Measurements from ENCODE around the gene RHBDD2. TPM values are rescaled to one million over a fixed set of nuclear protein-coding genes. Genes with fewer than 3 reads are reported as not detected.
"Not testable (repeated sequence)": the region's sequence is repeated elsewhere in the genome, so short reads cannot be mapped to it uniquely, and the experiment has no call there.

Gene RHBDD2
- polyA plus RNA-seq, 3 donors from 2014 or later, result 79.5 to 161 (median 104) TPM

DNA sequence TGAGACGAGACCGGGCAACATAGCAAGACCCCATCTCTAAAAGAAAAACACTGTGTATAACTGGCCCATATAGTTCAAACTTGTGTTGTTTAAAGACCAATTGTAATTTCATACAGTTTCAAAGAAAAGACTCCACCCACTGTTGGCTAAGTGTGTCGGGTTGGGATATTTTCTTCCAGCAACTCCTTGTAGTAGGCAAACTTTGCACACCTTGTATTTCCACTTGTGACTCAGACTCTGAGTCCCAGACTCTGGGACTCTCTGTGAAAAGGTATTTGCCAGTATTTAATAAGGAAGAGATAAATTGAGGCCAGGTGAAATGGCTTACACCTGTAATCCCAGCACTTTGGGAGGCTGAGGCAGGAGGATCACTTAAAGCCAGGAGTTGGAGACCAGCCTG lies 29.3 kb upstream of the RHBDD2 start:
- Mint-ChIP-seq H3K36me3 (no peaks in the 10 kb centered on the region), H3K27ac (no peak overlapping the region), H3K4me1 (no peaks in the 10 kb centered on the region), H3K9me3 (peaks cover 0 to 2% (median 0%) of the 10 kb centered on the region in 6 donors), H3K4me3 (no peak overlapping the region), H3K27me3 (ENCODE audit: low read depth in 3 of 3) (peaks cover 0 to 5% (median 0%) of the 10 kb centered on the region in 3 donors)
- DNase-seq, result no peak

DNA sequence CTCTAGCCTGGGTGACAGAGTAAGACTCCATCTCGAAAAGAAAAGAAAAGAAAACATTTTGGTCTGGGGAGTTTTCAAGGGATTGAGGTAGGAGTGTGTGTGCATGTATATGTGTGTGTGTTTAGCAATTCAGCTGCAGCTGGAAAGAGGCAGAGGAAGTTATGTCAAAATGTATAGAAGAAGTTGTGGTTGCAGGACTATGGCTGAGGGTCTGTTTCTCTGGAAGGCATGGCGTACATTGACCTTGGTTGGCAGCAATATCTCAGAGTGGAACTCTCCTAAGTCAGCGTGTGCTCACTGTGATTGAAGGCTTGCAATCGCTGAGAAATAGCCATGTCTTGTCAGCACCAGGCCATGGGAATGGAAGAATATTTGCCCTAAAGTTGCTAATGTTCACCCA lies 28.6 kb upstream of the RHBDD2 start:
- Mint-ChIP-seq H3K4me1 (no peaks in the 10 kb centered on the region), H3K4me3 (no peak overlapping the region), H3K27ac (no peak overlapping the region), H3K36me3 (no peaks in the 10 kb centered on the region), H3K27me3 (ENCODE audit: low read depth in 3 of 3) (peaks cover 0 to 5% (median 0%) of the 10 kb centered on the region in 3 donors), H3K9me3 (peaks cover 0 to 2% (median 0%) of the 10 kb centered on the region in 6 donors)
- DNase-seq, result no peak

DNA sequence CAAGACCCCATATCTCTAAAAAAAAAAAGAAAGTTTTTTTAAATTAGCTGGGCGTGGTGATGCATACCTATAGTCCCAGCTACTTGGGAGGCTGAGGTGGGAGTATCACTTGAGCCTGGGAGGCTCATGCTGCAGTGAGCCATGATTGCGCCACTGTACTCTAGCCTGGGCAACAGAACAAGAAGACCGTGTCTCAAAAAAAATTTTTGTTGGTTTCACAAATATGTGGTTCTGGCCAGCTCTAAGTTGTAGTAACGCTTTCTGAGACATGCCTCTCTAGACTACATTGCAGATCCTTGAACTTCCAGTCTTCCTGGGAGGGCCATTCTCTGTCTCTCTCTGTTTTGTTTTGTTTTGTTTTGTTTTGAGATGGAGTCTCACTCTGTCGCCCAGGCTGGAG lies 24.6 kb upstream of the RHBDD2 start:
- no peak overlapping the region for H3K27ac Mint-ChIP-seq
- DNase-seq, result no peak
- H3K4me1 Mint-ChIP-seq, result no peaks in the 10 kb centered on the region
- H3K9me3 Mint-ChIP-seq, result peaks cover 0 to 2% (median 0%) of the 10 kb centered on the region in 6 donors
- H3K36me3 Mint-ChIP-seq, result no peaks in the 10 kb centered on the region
- no peak overlapping the region for H3K4me3 Mint-ChIP-seq
- peaks cover 0 to 4% (median 1%) of the 10 kb centered on the region in 3 donors for H3K27me3 Mint-ChIP-seq (ENCODE audit: low read depth in 3 of 3)

DNA sequence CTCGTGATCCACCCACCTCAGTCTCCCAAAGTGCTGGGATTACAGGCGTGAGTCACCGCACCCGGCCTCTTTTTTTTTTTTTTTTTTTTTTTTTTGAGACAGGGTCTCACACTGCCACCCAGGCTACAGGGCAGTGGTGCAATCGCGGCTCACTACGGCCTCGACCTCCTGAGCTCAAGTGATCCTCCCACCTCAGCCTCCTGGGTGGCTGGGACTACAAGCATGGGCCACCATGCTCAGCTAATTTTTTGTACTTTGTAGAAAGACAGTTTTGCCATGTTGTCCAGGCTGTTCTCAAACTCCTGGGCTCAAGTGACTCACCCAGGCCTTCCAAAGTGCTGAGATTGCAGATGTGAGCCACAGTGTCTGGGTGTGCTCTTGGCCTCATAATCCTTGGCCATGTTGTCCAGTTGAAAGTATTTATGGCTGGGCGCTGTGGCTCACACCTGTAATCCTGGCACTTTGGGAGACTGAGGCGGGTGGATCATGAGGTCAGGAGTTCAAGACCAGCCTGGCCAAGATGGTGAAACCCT lies 24.0 kb upstream of the RHBDD2 start:
- DNase-seq; H3K27me3 Mint-ChIP-seq (ENCODE audit: low read depth in 3 of 3); H3K27ac Mint-ChIP-seq; H3K4me3 Mint-ChIP-seq; H3K4me1 Mint-ChIP-seq; H3K36me3 Mint-ChIP-seq; H3K9me3 Mint-ChIP-seq: not testable (repeated sequence)

DNA sequence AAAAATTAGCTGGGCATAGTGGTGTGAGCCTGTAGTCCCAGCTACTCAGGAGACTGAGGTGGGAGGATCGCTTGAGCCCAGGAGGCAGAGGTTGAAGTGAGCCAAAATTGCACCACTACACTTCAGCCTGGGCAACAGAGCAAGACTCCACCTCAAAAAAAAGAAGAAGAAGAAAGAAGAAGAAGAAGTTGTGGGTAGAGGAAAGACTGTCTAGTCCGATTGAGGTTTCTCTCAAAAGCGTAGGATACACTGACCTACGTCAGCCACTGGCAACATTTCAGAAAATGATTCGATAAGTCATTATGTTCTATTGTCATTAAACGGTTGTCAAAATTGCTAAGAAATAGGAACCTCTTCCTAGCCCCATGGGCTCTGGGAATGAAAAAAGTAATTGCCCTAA lies 22.3 kb upstream of the RHBDD2 start:
- peaks cover 1 to 4% (median 3%) of the 10 kb centered on the region in 3 donors for H3K27me3 Mint-ChIP-seq (ENCODE audit: low read depth in 3 of 3)
- no peak overlapping the region for H3K27ac Mint-ChIP-seq
- H3K4me1 Mint-ChIP-seq, result no peaks in the 10 kb centered on the region
- DNase-seq, result no peak
- no peak overlapping the region for H3K4me3 Mint-ChIP-seq
- no peaks in the 10 kb centered on the region for H3K36me3 Mint-ChIP-seq
- peaks cover 0 to 2% (median 0%) of the 10 kb centered on the region in 6 donors for H3K9me3 Mint-ChIP-seq

DNA sequence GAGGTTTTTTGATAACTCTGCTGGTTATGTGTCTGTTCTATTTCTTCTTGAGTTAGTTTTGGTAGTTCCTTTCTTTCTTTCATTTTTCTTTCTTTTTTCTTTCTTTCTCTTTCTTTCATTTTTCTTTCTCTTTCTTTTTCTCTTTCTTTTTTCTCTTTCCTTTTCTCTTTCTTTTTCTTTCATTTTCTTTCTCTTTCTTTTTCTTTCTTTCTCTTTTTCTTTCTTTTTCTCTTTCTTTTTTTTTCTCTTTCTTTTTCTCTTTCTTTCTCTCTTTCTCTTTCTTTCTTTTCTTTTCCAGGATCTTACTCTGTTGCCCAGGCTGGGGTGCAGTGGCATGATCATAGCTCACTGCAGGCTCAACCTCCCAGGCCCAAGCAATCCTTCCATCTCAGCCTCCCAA lies 20.4 kb upstream of the RHBDD2 start:
- Mint-ChIP-seq H3K27ac (no peak overlapping the region), H3K4me3 (no peak overlapping the region), H3K4me1 (no peaks in the 10 kb centered on the region), H3K27me3 (ENCODE audit: low read depth in 3 of 3) (peaks cover 1 to 4% (median 3%) of the 10 kb centered on the region in 3 donors), H3K9me3 (no peaks in the 10 kb centered on the region), H3K36me3 (no peaks in the 10 kb centered on the region)
- no peak for DNase-seq

DNA sequence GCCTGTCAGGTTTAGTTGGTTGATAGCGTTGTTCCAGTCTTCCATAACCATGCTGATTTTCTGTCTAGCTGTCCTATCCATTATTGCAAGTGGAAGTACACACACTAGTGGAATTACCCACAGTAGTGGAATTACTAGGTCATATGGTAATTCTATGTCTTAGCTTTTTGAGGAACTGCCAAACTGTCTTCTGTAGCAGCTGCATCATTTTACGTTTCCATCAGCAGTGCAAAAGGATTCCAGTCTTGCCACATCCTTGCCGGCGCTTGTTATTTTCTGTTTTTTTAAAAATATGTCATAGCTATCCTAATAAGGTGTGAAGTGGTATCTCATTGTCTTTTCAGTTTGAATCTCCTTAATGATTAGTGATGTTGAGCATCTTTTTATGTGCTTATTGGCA lies 17.2 kb upstream of the RHBDD2 start:
- Mint-ChIP-seq H3K27me3 (ENCODE audit: low read depth in 3 of 3) (peaks cover 0 to 6% (median 4%) of the 10 kb centered on the region in 3 donors), H3K4me1 (no peaks in the 10 kb centered on the region), H3K9me3 (no peaks in the 10 kb centered on the region), H3K27ac (no peak overlapping the region), H3K36me3 (no peaks in the 10 kb centered on the region), H3K4me3 (no peak overlapping the region)
- DNase-seq, result no peak

DNA sequence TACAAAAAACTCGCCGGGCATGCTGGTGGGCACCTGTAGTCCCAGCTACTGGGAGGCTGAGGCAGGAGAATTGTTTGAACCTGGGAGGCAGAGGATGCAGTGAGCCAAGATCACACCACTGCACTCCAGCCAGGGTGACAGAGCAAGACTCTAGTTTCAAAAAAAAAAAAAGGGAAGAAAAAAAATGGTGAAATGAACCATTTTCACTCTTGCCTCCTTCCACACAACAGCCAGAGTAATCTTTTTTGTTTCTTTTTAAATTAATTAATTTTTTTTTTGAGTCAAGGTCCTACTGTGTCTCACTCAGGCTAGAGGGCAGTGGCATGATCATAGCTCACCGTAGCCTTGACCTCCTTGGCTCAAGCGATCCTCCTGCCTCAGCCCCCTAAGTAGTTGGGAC lies 14.6 kb upstream of the RHBDD2 start:
- H3K4me3 Mint-ChIP-seq; H3K4me1 Mint-ChIP-seq; H3K27me3 Mint-ChIP-seq (ENCODE audit: low read depth in 3 of 3); H3K36me3 Mint-ChIP-seq; DNase-seq; H3K27ac Mint-ChIP-seq; H3K9me3 Mint-ChIP-seq: not testable (repeated sequence)

DNA sequence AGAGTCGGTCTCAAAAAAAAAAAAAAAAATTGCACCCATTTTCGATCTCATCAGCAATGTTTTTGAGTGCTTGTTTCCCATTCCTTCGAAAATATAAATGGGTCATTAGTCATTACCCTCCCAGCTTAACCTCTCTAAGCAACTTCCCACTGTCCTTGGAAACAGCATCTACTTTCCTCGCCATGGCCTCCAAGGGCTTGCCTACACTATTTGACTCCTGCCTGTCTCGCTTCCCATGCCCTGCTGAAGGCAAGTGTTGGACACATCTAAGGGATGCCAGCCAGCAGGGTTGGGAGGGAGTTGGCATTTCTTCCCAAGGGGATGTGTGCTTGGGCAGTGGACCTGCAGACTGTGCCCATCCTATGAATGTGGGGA lies 12.7 kb upstream of the RHBDD2 start:
- no peak for DNase-seq
- Mint-ChIP-seq H3K9me3 (no peaks in the 10 kb centered on the region), H3K4me1 (no peaks in the 10 kb centered on the region), H3K4me3 (no peak overlapping the region), H3K36me3 (no peaks in the 10 kb centered on the region), H3K27me3 (ENCODE audit: low read depth in 3 of 3) (peaks cover 0 to 3% (median 2%) of the 10 kb centered on the region in 3 donors), H3K27ac (no peak overlapping the region)

DNA sequence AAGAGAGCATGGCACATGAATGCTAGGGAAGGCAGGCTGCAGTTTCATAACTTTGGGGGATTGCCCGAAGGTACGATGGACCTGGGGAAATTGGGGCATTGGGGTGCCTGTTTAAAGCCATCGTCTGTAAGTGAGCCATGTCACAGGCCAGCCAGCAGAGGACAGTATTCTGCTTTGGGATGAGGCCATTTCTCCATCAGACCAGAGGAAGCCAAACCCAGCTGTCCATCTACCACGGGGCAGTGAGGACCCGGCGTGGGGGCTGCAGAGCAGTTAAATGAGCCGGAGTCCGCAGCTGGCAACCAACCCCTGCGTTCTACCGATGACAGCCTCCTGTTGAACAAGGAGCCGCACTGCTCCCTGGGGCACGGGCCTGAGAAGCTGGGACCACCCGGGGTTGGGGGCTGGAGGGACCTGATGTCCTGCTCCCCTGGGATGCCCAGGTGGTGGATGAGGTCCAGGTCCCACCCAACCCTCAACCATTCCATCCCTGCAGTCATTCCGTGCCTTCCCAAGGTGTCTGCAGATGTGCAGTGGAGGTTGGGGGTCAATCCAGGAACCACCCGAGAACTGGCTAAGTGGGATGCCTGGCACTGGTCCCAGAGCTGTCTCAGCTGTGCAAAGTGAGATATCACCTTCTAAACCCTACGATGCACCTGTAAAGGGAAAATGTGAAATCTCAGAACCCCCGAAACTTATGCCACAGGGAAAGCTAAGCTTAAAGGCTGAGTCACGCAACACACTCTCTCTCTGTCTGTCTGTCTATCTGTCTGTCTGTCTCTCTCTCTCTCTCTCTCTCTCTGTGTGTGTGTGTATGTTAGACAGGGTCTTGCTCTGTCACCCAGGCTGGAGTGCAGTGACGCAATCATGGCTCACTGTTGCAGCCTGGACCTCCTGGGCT lies 12.1 kb upstream of the RHBDD2 start:
- no peak overlapping the region for H3K27ac Mint-ChIP-seq
- no peak overlapping the region for H3K4me3 Mint-ChIP-seq
- H3K27me3 Mint-ChIP-seq (ENCODE audit: low read depth in 3 of 3), result peaks cover 0 to 3% (median 2%) of the 10 kb centered on the region in 3 donors
- peak; percentile 40 to 46 (median 43) for DNase-seq
- H3K9me3 Mint-ChIP-seq, result no peaks in the 10 kb centered on the region
- no peaks in the 10 kb centered on the region for H3K36me3 Mint-ChIP-seq
- no peaks in the 10 kb centered on the region for H3K4me1 Mint-ChIP-seq

DNA sequence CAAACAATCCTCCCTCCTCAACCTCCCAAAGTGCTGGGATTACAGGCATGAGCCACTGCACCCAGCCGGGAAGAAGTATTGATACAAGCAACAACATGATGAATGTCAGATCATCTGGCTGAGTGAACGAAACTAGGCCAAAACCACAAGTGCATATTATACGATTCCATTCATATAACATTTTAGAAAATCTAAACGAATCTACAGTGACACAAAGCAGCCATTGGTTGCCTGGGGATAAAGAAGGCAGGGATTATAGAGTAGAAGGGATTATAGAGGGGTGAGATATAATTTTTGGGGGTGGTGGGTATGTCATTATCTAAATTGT lies 11.5 kb upstream of the RHBDD2 start:
- Mint-ChIP-seq H3K4me3 (no peak overlapping the region), H3K27ac (no peak overlapping the region), H3K9me3 (no peaks in the 10 kb centered on the region), H3K27me3 (ENCODE audit: low read depth in 3 of 3) (peaks cover 0 to 3% (median 2%) of the 10 kb centered on the region in 3 donors), H3K36me3 (no peaks in the 10 kb centered on the region), H3K4me1 (no peaks in the 10 kb centered on the region)
- DNase-seq, result no peak

DNA sequence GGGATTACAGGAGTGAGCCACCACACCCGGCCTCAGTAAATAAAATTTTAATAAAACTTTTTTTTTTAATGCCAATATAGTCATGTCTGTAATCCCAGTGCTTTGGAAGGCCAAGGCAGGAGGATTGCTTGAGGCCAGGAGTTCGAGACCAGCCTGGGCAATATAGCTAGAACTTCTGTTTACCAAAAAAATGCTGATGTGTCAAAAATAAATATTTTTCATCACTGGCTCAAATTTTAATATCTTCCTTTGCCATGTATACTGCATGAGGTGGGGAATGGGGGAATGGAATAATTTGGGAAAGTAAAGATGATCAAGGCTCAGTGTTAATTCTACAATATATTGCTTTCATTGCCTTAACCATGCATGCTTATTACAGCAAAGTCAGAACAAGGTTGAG lies 10.7 kb upstream of the RHBDD2 start:
- no peak for DNase-seq
- H3K4me3 Mint-ChIP-seq, result no peak overlapping the region
- H3K27ac Mint-ChIP-seq, result no peak overlapping the region
- H3K36me3 Mint-ChIP-seq, result no peaks in the 10 kb centered on the region
- peaks cover 2 to 3% (median 3%) of the 10 kb centered on the region in 3 donors for H3K27me3 Mint-ChIP-seq (ENCODE audit: low read depth in 3 of 3)
- no peaks in the 10 kb centered on the region for H3K9me3 Mint-ChIP-seq
- no peaks in the 10 kb centered on the region for H3K4me1 Mint-ChIP-seq

DNA sequence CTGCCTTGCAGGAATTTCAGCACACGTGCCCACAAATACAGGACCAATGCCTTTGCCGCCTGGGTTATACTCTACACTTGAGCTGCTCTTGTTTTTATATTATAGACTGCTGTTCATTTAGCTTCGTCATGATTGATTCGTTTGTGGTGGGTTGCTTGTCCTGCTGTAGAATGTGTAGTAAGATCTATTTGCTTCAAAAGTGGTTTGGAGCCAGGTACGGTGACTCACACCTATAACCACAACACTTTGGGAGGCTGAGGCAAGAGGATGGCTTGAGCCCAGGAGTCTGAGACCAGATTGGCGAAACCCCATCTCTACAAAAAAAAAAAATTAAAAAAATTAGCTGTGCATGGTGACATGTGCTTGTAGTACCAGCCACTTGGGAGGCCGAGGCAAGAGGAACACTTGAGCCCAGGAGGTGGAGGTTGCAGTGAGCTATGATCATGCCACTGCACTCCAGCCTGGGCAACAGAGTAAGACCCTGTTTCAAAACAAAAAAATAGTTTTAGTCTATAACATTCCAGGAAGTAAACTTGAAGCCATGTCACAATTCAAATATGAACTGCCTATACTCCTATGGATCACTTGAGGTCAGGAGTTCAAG lies 9.0 kb upstream of the RHBDD2 start:
- no peaks in the 10 kb centered on the region for H3K4me1 Mint-ChIP-seq
- H3K27me3 Mint-ChIP-seq (ENCODE audit: low read depth in 3 of 3), result peaks cover 0 to 3% (median 2%) of the 10 kb centered on the region in 3 donors

DNA sequence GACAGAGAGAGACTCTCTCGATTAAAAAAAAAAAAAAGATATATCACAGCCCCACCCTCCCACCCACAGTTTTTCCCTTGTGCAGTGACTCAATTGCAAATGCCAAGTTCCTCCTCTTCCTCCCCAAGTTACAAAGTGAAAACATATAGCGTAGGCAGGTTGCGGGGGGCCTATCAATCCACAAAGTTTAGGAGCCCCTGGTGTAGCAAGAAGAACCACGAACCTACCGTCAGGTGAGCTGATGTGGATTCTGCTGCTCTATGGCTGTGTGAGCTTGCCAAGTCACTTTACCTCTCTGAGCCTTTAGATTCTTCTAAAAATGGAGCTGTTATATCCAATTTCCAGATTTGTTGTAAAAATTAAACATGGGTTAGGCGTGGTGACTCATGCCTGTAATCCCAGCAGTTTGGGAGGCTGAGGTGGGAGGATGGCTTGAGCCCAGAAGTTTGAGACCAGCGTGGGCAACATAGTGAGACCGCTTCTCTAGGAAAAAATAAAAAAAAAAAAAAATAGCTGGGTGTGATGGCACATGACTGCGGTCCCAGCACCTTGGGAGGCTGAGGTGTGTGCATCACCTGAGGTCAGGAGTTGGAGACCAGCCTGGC lies 8.2 kb upstream of the RHBDD2 start:
- DNase-seq, result no peak
- Mint-ChIP-seq H3K27ac (no peak overlapping the region), H3K36me3 (no peaks in the 10 kb centered on the region), H3K4me1 (no peaks in the 10 kb centered on the region), H3K9me3 (no peaks in the 10 kb centered on the region), H3K27me3 (ENCODE audit: low read depth in 3 of 3) (peaks cover 0 to 3% (median 2%) of the 10 kb centered on the region in 3 donors), H3K4me3 (no peak overlapping the region)

More for the DNA sequence above, 9.0 kb upstream of the RHBDD2 start:
- Mint-ChIP-seq H3K9me3 (no peaks in the 10 kb centered on the region), H3K36me3 (no peaks in the 10 kb centered on the region), H3K4me3 (no peak overlapping the region), H3K27ac (no peak overlapping the region)
- no peak for DNase-seq
